ENCODE measurements around the gene LTBP4.

LTBP4 gene

GRCh38 chr19:40666803-40667438, 65.8 kb downstream of the LTBP4 start:
- DNase-seq (ENCODE audit: low read depth) = no peak

GRCh38 chr19:40667602-40668001, 66.4 kb downstream of the LTBP4 start:
- no peak for DNase-seq (ENCODE audit: low read depth)

- no peak for DNase-seq (ENCODE audit: low read depth)
Measured at GRCh38 chr19:40668991-40669614, 67.9 kb downstream of the LTBP4 start.

GRCh38 chr19:40671404-40671803, 70.2 kb downstream of the LTBP4 start:
- DNase-seq (ENCODE audit: low read depth) = no peak

- no peak for DNase-seq (ENCODE audit: low read depth)
Measured at GRCh38 chr19:40672038-40672437, 70.9 kb downstream of the LTBP4 start.

- DNase-seq (ENCODE audit: low read depth) = no peak
Measured at GRCh38 chr19:40672573-40673299, 71.6 kb downstream of the LTBP4 start.

GRCh38 chr19:40673397-40673796, 72.2 kb downstream of the LTBP4 start:
- no peak for DNase-seq (ENCODE audit: low read depth)

- DNase-seq (ENCODE audit: low read depth) = no peak
Measured at GRCh38 chr19:40674291-40674690, 73.1 kb downstream of the LTBP4 start.

GRCh38 chr19:40677156-40677555, 76.0 kb downstream of the LTBP4 start:
- DNase-seq (ENCODE audit: low read depth) = no peak

All from ELR (cell line).